HG03139 (cell line): ENCODE data around the gene KNDC1.

Source experiments
- ATAC-seq: cut with Tn5 transposase; IDR thresholded peaks from one replicate; pipeline ENCODE4 v1.9.1; 2021; ENCODE audit not compliant: unreplicated experiment

KNDC1 gene

GRCh38 chr10:133160826-133161471 lies 930 bp downstream of the KNDC1 start:
- no peak for ATAC-seq

- ATAC-seq, result no peak
Observed at GRCh38 chr10:133161486-133162109, 1.6 kb downstream of the KNDC1 start.

DNA sequence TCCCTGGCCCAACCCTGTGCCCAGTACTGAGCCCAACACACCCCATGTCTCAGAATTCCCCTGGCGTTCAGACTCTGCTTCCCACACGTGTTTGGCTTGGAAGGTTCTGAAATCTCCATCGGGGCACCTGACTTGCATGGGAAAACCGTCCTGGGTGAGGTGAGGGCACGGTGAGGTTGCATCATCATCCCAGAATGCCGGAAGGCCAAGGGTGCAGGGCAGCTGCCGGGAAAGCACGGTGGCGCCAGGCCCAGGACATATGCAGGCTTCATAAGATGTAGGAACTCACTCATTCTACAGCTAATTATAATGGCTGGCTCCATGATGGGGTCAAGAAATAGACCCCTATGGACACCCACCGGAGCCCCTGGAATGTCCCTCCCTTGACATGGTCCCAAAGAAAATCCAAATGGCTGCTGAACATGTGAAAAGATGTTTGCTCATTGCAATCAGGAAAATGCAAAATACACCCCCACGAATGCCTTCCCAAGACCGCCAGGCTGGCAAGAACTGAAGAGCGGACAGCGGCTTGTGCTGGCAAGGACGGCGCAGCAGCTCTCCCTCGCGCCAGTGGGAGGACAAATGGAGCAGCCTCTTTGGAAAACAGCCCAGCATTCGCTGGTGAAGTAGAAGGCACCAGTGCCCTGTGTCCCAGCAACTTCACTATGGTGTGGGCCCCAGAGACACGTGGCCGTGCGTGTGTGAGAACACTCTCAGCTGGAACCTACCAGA lies 2.3 kb downstream of the KNDC1 start:
- no peak for ATAC-seq

- no peak for ATAC-seq
Observed at GRCh38 chr10:133162910-133163856, 3.2 kb downstream of the KNDC1 start.

- ATAC-seq, result no peak
Observed at GRCh38 chr10:133163889-133164815, 4.1 kb downstream of the KNDC1 start.

GRCh38 chr10:133164816-133165555 lies 5.0 kb downstream of the KNDC1 start:
- ATAC-seq, result no peak

DNA sequence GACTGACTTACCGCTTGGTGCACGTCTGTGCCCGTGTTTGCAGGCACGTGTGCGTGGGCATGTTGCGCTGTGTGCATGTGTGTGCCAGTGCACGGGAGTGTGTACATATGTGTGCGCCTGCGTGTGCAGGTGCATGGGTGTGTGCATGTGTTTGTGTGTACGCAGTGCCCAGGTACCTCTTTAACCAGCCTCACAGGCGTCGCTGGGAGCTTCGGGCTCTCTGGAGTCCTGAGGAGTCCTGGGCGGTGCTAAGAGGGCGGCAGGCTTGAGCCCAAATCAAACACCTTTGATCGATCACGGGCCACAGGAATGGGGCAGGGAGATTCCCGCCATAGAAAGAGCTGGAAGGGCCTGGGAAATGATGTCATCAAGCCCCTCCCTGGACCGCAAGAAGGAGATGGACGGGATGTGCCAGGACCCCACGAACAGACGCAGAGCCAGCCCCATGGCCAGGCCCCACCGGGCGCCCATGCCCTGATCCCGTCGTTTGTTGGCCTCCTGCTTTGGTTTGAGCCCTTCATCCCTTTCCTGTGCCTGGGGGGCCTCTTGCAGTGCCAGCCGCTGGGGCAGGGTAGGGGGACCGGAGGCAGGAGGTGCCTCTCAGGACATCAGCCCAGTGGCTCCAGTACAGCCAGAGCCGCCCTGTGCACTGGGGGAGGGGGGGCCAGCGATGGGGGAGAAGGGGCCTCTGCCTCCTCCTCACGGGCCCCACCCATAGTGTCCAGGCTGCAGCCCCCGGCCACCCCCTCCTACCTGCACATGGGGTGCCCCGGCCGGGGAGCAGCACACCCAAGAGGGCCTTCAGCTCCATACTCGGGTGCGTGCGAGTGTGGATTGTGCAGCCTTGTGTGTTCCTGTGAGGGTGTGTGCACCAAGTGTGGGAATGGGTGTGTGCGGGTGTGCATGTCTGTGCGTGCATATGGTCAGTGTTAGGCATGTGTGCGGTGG lies 5.8 kb downstream of the KNDC1 start:
- no peak for ATAC-seq

- ATAC-seq, result no peak
Observed at GRCh38 chr10:133166504-133166827, 6.4 kb downstream of the KNDC1 start.

DNA sequence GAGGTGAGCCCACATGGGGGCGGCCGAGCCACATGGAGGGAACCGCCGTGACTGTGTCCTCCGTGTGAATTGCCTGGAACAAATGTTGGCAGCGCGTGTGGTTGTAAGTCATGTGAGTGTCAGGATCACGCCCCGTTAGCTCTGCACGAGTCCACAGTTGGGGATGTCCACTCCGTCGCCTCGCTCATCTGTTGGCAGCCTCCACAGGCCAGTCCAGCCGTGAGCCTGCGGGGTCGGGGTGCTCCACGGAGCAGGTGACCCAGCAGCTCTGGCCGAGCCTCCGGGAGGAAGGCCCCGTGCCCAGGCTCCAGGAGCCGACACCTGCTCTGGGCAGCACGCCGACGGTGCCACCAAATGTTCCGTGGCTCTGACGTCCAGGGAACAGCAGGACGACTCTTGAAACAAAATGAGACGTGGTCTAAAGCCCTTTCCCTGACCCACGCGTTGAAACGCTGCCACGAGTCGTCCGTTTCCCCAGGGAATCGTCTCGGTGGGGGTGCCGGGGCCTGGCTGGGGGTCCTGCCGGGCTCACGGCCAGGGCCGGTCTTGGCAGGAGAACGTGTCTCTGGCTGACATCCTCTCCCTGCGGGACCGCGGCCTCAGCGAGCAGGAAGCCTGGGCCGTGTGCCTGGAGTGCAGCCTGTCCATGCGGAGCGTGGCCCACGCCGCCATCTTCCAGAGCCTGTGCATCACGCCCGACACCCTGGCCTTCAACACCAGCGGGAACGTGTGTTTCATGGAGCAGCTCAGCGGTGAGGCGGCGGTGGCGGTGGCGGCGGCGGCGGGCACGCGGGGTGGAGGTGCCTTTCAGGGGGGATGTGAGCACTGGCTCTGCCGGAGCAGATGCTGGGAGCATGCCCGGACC lies 7.0 kb downstream of the KNDC1 start:
- no peak for ATAC-seq

GRCh38 chr10:133167693-133168616 lies 7.9 kb downstream of the KNDC1 start:
- no peak for ATAC-seq

DNA sequence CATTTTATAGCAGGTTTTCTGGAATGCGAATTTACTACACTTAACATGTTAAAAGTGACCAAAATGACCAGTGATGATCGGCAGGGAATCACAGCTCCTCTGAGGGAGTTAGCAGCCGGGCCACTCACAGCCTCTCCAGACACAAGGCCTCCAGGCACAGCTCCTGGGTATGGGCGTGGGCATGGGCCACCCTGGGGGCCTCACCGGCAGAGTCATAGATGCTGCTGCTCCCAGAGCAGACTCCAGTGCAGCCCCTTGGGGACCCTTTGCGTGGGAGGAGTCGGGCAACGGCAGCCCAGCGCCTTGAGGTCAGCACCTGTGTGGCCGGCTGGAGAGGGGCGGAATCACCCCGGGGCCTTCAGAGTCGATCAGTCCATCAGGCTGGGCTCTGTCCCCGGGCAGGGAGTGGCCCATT lies 8.6 kb downstream of the KNDC1 start:
- no peak for ATAC-seq

DNA sequence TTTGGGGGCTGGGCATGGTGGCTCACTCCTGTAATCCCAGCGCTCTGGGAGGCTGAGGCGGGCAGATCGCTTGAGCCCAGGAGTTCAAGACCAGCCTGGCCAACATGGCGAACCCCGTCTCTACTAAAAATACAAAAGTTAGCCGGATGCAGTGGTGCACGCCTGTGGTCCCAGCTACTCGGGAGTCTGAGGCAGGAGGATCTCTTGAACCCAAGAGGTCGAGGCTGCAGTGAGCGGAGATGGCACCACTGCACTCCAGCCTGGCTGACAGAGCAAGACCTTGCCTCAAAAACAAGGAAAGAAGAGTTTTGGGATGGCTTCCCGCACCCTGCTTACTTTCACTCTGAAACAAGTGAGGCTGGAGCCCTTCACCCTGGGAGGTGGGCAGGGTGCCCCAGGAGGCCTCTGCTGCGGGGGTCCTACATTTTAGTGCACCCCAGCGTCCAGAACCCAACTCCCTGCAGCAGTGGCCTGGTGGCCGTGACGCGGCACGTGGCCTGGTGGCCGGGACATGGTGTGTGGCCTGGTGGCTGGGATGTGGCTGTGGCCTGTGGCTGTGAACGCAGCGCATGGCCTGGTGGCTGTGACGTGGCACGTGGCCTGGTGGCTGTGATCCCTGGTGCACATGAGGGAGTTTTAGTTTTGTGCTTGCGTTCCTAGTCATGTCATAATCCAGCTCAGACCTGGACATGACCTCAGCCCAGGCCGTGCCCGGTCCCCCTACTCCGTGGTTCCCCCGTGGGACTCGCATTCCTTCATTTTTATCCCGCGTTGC lies 9.3 kb downstream of the KNDC1 start:
- no peak for ATAC-seq

DNA sequence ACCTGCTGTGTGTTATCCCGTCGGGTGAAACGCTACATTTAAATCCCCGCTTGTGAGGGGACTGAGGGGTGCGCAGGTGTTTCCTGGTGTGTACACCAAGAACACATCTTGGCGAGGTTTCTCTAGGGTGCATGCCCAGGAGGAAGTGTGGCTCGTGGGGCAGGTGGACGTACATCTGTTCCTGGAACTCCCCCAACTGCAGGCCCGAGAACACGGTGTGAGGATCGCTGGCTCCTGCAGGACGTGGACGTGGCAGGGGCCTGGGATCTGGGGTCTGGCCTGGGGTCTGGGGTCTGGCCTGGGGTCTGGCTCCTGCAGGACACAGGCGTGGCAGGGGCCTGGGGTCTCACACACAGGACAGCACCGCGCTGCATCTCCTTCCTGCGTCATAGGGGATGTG lies 10.1 kb downstream of the KNDC1 start:
- ATAC-seq, result no peak

- no peak for ATAC-seq
Observed at GRCh38 chr10:133173860-133174640, 14.0 kb downstream of the KNDC1 start.

GRCh38 chr10:133174689-133175263 lies 14.8 kb downstream of the KNDC1 start:
- no peak for ATAC-seq
